Stimulated activated CD4-positive, alpha-beta T cell treated with anti-CD3 and anti-CD28 coated beads, Interleukin-4, amount 100 ng/mL, for 24 hours (primary cell): Measurements from ENCODE around the gene KNDC1.
"Not testable (repeated sequence)": the region's sequence is repeated elsewhere in the genome, so short reads cannot be mapped to it uniquely, and the experiment has no call there.

Source experiments
- DNase-seq: peaks from one replicate; pipeline ENCODE4 v3.0.0-alpha.2; 2020

KNDC1 gene

DNA sequence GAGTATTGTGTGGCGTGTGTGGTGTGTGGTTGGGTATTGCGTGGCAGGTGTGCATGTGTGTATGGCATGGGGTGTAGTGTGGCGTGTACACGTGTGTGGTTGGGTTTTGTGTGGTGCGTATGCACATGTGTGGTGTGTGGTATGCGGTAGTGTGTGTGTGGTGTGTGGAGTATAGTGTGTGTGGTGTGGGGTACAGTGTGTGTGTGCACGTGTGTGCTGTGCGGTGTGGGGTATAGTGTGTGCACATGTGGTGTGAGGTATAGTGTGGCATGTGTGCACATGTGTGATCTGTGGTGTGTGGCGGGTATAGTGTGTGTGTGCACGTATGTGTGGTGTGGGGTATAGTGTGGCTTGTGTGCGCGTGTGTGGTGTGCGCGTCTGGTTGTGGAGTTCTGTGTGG lies 49.1 kb downstream of the KNDC1 start:
- no peak for DNase-seq

DNA sequence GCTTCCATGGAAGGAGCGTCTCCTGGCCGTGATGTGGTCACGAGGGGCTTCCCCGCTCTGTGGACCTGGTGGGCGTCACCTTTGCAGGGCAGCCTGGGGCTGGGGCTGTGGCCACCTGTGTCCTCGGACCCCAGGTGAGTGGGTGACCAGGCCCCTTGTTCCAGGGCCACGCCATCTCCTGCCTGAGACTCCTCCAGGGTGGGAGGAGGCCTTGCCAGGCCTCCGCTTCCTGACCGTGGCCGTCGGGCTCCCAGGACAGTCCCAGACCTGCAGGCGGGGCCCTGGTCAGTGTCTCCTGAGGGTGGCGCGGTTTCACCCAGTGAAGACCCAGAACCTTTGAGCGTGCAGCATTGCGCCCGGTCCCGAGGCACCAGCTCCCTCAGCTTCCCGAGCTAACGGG lies 49.6 kb downstream of the KNDC1 start:
- DNase-seq = no peak

DNA sequence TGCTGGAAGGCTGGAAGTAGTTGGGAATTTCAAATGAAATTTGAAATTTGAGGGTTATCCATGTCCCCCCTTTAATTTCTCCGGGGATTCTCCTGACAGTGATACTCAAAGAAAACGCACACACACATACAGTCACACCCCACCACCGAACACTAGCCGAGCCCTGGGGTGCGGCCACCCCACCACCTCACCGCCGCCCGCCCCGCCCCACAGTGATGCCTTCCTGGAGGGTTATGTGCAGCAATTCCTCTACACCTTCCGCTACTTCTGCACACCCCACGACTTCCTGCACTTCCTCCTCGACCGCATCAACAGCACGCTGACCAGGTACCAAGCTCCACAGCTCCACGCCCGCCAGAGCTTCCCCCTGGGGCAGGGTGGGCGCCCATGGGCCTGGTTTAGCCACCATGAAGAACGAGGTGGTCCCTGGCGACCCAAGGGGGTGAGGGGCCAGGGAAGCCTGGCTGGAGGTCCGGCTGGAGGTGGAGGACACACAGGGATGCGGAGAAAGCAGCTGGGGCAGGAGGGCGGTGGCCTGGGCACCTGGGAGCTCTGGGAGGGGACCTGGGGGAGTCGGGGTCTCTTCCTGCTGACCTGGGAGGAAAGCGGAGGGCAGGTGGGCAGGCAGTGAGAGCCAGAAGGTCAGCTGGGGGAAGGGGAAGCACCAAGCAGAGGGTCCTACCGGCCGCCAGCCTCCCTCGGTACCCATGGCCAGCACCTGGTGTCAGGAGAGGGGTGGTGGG lies 50.5 kb downstream of the KNDC1 start:
- no peak for DNase-seq

DNA sequence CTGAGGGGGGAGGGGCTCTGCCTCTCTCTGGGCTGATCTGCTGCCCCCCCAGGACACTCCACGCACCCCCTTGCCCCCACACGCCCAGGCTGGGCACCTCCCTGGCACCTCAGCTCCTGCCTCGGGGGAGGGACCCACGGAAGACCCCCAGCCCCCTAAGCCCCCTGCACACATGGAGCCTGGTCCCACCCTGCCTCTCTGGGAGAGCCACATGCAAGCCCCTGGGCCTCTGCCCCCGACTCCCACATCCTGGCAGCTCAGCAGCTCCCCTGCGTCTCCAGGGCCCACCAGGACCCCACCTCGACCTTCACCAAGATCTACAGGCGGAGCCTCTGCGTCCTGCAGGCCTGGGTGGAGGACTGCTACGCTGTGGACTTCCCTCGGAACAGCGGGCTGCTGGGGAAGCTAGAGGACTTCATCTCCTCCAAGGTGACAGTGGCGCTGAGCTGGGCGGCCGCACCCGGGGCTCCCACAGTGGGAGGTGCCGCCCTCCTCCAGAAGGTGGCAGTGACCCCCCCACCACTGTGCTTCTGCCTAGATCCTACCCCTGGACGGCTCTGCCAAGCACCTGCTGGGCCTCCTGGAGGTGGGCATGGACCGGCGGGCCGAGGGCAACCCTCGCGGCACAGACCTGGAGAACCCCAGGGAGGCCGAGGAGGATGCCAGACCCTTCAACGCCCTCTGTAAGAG lies 51.3 kb downstream of the KNDC1 start:
- no peak for DNase-seq

DNA sequence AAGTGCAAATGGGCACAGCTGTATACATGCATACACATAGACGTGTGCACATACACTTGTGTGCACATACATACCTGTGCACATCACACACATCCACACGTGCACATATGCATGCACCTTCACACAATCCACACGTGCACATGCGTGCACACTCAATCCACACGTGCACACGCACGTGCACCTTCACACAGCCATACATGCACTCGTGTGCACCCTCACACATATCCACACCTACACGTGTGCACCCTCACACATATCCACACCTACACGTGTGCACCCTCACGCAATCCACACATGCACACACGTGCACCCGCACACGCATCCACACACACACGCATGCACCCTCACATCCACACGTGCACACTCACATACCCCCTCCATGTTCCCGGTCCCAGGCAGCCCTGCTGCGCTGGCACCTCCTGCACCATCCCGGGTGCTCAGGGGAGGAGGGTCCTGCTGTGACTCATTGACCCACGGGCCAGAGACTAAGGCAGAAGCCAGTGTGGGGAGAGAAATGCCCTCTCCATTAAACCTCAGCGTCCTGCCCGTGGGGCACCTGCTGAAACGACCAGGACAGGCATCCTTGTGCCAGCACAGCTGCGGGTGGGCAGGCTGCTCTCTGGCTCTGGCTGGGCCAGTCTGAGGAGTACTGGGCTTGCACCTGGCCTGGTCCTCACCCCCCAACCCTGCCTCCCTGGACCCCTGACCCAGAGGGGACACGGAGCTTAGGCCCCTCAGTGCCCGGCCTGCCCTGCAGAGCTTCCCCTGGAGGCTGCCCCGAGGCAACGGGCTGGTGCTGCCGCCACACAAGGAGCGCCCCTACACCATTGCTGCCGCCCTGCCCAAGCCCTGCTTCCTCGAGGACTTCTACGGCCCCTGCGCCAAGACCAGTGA lies 52.2 kb downstream of the KNDC1 start:
- no peak for DNase-seq

DNA sequence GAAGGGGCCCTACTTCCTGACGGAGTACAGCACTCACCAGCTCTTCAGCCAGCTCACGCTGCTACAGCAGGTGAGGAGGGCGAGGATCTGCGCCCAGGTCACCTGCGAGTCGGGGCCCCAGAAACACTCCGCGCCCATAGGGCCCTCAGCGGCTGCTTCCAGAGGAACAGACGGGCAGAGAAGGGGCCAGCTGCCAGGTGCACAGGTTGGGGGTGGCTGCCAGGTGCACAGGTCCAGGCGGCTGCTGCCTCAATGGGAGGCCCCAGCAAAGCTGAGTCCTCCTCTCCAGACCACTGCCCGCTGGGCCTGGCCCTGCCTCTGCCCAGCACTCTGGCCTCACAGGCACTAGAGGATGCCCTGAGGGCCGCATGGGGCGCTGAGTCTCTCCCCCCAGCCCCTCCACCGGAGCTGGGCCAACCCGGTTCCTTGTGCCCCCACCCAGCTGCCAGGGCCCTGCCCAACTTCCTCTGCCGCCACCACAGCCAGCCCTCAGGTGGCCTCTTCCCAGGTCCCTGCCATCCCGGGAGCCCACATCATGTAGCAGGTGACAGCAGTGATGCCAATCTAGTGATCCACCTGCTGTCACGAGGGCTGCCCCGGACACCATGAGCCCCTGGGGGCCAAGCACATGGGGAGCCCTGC lies 53.0 kb downstream of the KNDC1 start:
- DNase-seq = no peak

DNA sequence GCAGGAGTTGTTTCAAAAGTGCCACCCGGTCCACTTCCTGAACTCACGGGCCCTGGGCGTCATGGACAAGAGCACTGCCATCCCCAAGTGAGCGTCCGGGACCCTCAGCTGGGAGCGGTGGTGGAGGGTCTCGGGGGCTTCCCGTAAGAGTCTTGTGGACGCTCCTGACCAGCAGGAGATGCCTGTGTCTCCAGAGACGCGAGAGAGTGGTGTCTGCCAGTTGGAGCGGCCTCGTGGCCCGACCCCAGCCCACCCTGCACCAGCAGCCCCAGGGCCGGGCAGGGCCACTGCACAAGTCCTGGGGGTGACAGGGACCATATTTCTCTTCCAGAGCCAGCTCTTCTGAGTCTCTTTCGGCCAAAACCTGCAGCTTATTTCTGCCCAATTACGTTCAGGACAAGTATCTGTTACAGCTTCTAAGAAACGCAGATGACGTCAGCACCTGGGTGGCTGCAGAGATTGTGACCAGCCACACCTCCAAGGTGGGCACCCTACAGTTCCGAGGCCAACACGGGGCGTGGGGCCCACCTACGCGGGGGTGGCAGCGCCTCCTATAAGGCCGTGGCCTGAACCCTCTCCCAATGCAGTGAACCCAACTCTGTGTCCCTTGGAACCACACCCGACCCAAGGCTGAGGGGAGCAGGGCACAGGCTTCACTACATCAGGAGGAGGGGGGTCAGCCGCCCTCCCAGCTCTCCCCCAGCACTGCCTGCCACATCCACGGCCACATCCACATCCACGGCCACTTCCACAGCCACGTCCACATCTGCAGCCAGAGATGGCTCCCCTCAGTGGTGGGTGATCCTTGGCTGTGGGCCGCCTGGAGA lies 53.8 kb downstream of the KNDC1 start:
- DNase-seq = no peak

DNA sequence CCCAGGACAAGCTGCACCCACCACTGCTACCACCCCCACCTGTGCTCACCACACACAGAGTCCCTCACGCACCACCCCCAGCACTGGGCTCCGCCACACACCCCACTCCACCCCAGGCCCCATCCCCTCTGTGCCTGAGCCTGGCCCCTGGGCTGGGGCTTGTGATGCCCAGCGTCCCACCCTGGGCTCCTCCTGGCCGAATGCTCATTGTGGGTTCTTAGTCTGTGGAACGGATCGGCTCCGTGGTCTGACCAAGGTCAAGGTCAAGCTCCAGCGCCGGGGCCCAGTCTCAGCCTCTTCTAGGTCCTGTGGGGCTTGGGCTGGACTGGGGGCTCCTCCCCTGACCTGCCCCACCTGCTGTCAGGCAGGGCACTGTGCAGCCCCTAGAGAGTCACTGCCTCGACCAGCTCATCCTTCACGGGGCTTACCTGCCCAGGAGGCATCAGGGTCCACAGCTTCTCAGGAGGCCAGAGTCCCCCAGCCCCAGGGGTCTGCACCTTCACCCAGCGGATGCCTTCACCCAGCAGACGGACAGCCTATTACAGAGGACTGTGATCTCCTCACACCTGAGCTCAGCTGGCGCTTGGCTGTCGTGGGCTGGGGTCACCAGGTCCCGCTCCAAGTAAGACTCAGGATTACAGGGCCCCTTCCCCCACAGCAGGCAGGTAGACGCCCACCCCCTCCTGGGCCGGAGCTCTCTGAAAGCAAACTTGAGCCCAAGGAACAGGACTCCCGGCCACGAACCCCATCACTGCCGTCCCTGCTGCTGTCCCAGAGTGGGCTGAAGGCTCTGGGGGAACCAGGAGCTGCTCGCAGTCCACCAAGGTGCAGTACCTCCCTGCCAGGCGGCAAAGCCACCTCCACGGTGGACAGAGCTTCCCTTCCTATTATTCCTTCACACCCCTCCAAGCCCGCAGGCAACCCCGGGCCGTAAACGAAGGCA lies 54.7 kb downstream of the KNDC1 start:
- DNase-seq = no peak

DNA sequence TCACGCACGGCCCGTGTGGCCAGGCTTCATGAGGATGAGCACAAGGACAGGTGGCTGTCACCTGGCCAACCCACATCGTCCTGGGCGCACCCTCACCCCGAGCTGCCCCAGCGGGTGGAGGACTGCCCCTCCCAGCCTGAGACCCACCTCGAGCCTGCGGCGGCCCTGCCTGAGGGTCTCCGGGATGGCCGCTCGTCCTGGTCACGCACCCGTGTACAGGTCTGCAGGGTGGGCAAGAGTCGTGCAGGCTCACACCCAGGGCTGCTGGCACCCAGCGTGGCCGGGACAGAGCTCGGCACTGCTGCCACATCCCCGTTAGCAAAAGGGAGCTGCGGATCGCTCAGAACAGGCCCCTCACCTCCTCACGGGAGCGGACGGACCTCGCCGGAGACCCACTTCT lies 55.6 kb downstream of the KNDC1 start:
- DNase-seq = no peak

DNA sequence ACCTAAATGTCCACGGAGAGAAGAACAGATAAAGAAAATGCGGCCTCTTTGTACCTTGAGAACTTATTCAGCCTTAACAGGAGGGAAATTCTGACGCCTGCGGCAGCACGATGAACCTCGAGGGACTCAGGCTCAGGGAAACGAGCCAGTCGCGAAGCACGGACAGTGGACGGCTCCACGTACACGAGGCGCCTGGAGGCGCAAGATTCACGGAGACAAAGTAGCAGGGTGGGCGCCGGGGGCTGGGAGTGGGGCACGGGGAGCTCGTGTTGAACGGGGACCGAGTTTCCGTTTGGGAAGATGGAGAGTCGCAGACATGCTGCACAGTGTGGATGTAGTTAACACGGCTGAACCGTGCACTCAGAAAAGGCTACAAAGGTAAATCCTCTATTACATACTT lies 56.8 kb downstream of the KNDC1 start:
- no peak for DNase-seq

DNA sequence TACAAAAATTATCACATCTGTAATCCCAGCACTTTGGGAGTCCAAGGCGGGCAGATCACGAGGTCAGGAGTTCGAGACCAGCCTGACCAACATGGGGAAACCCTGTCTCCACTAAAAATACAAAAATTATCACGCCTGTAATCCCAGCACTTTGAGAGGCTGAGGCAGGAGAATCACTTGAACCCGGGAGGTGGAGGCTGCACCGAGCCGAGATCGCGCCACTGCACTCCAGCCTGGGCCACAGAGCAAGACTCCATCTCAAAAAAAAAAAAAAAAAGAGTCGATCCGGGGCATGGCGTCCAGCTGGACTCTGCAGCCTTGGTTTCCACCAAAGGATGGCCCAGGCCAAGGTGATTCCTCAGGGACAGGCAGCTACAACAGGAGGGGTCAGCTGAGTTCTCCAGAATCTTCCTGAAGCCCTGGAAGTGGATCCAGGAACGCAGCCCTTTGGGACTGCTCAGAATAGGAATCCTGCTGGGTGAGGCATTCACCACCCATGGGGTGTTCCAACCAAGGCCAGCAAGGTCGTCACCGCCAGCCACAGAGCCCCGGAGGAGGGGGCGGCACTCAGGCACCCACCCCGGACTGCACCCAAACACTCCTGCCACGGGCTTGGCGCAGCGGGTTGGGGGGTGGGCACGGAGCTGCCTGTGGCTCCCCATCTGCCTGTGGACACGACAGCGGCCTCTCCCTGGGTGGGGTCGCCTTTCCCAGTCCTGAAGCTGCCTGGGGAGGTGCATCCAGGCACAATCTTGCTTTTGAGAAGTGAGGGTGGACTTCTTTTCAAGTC lies 58.0 kb downstream of the KNDC1 start:
- DNase-seq = no peak

DNA sequence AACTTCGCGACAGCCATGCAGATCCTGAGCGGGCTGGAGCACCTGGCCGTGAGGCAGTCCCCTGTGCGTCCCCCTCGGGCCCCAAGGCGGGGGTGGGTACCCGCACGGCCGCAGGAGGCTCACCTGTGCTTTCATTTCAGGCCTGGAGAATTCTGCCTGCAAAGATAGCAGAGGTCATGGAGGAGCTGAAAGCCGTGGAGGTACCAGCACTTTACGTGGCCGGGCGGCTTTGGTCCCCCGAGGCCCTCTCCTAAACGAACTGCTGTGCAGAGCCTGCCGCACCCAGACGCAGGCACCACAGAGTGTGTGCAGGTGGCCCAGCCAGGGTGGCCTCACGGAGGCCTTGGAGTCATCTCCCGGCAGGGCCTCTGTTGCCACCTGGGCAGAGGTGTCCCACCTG lies 58.9 kb downstream of the KNDC1 start:
- DNase-seq = no peak

DNA sequence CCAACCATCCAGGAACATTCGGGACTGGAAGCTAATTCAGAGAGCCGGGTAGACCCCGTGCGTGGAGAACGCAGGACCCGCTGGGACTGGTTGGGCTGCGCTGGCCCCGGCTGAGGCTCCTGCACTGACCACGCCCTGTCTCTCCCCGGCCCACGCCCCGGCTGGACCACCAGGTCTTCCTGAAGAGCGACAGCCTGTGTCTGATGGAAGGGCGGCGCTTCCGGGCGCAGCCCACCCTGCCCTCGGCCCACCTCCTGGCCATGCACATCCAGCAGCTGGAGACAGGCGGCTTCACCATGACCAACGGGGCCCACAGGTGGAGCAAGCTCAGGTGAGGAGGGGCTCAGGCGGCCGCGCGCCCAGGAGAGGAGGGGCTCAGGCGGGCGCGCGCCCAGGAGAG lies 59.8 kb downstream of the KNDC1 start:
- DNase-seq = no peak

DNA sequence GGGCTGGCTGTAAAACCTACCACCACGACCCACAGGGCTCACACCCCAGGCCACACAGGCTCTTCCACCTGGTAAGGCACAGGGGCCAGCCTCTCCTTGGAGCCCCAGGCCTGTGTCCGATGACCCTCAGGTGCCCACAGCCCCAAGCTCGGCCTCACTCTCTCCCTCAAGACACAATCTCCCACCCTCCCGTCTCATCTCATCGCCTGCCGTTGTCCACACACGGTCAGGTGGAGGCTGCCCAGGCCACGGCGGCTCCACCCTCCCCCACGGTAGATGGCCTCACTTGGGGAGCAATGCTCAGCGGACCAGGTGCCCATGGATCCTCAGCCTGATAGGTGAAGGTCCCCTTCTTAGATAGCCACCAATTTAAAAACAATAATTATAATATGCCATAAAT lies 61.3 kb downstream of the KNDC1 start:
- no peak for DNase-seq

DNA sequence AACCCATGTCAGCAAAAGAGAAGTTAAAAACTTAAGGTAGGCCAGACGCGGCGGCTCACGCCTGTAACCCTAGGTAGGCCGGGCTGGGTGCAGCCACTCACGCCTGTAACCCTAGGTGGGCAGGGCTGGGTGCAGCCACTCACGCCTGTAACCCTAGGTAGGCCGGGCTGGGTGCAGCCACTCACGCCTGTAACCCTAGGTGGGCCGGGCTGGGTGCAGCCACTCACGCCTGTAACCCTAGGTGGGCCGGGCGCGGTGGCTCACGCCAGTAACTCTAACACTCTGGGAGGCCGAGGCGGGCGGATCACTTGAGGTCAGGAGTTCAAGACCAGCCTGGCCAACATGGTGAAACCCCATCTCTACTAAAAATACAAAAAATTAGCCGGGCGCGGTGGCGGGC lies 61.7 kb downstream of the KNDC1 start:
- DNase-seq = not testable (repeated sequence)

DNA sequence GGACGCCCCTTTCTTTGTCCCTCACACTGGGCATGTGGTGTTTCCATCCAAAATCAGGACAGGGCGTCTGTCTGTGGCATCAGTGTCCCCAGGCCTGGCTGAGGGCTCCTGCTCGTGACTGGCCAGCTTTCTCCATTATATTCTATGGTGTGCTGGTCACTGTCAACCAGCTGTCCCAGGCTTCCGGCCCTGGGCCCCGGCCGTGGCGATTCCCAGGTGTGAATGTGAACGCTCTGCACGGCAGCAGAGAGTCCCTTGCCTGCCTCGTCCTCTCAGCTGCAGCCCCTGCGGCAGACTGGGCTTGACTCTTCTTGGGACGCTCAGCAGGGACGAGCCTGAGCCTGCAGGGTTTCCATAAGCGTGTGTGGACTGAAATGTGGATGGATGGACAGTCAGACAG lies 64.1 kb downstream of the KNDC1 start:
- no peak for DNase-seq

DNA sequence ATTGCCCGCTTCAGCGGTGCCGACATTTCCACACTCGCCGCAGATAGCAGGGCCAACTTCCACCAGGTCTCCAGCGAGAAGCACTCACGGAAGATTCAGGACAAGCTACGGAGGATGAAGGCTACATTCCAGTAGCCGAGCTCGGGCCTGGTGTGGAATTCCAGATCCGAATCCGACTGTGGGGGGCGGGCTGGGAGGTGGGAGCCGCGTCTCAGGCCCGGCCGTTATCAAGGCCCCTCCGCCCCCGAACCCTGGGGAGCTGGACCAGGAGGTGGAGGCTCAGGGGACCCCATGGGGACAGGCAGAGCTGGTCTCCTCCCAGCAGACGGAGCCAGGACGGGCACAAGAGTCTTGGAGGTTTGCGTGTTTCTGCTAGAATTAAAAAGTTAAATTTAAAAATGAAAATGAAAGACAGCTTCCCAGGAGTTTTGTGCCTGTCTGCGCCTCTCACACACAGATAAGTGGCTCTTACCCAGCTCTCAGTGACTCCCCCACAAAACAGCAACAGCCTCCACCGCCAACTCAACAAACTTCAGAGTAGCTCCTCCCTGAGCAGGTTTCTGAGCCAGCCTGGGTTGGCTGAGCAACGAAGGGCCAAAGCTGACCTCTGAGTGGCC lies 64.8 kb downstream of the KNDC1 start:
- DNase-seq = no peak

DNA sequence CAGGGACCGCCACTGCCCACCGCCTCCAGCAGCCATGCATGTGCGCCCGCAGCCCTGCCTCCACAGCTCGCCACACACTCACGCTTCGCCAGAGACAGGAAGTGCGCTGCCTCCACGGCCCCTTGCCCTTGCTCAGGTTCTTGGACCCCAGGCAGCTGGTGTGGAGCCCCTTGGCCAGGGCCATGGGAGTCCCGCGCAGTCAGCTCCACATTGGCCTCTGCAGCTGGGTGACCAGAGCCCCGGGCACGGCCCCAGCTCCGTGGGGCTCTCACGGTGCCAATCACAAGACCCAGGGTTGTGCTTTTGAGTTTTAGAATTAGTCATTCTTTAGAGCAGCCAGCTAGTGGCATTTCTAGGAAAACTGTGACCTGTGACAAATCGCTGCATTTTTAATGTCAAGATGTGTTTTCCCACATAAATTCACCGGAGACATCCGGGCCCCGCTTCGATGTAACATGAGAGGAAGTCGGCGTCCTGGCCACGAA lies 65.7 kb downstream of the KNDC1 start:
- no peak for DNase-seq

DNA sequence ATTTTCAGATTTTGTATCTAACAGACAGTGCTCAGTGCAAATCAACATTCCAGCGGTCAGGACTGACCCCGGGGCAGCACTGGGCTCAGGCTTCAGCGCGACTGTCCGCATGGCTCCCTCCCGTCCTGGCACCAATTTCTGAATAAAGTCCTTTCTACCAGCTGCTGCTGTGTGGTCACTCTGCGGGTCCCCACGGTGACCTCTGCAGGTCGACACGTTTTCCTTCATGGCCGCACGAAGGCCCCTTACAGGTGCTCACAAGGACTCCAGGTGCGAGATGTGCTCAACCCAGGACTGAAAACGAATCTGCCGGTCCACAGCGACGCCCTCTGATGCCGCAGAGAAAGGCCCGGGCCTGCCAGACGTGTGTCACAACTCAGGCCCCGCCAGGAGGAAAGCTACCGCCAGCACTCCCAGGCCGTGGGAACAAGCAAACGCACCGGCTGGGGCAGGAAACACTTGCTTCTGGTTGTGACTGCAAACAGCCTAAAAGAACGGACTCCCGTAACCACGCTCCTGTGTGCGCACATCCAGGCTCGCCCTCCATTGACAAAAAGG lies 66.3 kb downstream of the KNDC1 start:
- no peak for DNase-seq
